Measurements from ENCODE around the gene PIP5K1C. TPM values are rescaled to one million over a fixed set of nuclear protein-coding genes. Genes with fewer than 3 reads are reported as not detected.
A peak's percentile ranks its signal among the peaks of the same experiment; 100 is the strongest.

Gene PIP5K1C, protein sequence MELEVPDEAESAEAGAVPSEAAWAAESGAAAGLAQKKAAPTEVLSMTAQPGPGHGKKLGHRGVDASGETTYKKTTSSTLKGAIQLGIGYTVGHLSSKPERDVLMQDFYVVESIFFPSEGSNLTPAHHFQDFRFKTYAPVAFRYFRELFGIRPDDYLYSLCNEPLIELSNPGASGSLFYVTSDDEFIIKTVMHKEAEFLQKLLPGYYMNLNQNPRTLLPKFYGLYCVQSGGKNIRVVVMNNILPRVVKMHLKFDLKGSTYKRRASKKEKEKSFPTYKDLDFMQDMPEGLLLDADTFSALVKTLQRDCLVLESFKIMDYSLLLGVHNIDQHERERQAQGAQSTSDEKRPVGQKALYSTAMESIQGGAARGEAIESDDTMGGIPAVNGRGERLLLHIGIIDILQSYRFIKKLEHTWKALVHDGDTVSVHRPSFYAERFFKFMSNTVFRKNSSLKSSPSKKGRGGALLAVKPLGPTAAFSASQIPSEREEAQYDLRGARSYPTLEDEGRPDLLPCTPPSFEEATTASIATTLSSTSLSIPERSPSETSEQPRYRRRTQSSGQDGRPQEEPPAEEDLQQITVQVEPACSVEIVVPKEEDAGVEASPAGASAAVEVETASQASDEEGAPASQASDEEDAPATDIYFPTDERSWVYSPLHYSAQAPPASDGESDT
- 10.8 TPM for polyA plus RNA-seq (2012; ENCODE audit: insufficient read depth, insufficient read length)

DNA sequence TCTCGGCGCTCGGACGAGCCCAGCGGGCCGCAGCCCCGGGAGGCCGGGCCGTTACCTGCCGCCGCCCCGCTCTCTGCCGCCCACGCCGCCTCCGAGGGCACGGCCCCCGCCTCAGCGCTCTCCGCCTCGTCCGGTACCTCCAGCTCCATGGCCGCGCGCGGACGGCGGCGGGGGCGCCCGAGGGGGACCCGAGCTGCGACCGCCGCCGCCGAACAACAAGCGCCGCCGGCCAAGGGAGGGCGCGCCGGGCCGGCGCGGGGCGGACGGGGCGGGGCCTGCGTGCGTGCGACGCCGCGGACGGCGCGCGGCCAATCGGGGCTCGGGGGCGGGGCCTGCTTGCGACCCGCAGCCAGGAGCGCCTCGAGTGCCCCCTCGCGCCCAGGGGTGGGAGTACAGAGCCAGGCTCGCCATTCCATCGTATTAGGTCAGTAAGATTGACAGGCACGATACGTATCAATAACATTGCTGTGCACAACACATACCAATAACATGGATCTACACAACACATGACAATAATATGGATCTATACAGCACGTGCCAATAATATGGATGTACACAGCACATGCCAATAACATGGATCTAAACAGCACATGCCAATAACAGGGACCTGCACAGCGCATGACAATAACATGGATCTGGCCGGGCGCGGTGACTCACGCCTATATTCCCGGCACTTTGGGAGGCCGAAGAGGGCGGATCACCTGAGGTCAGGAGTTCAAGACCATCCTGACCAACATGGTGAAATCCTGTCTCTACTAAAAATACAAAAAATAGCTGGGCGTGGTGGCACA, at the start of gene PIP5K1C:
Gene PIP5K1C, minus strand, starts transcription at position 227 of the 791 bp plus-strand sequence. Its CDS starts 78 bp downstream, at position 149.
- DNase-seq (ENCODE audit: low read depth, low spot score) = peak; percentile 63
- H3K4me3 ChIP-seq (ENCODE audit: low read length) = peak within 1 kb of the TSS; percentile 72

DNA sequence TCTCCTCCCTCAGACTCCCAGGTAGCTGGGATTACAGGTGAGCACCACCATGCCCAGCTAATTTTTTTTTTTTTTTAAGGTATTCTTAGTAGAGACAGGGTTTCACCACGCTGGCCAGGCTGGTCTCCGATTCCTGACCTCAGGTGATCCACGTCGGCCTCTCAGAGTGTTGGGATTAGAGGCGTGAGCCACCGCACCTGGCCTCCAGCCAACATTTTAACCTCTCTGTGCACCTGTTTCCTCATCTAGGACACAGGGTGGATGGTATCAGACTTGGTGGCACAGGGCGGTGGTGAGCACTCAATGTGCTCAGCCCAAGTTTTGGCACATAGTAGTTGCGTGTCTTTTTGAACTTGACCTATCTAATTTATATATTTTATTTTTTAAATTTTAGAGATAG, 48.7 kb upstream of the PIP5K1C start:
- DNase-seq (ENCODE audit: low read depth, low spot score) = no peak
- H3K4me3 ChIP-seq (ENCODE audit: low read length) = no peak overlapping the region

DNA sequence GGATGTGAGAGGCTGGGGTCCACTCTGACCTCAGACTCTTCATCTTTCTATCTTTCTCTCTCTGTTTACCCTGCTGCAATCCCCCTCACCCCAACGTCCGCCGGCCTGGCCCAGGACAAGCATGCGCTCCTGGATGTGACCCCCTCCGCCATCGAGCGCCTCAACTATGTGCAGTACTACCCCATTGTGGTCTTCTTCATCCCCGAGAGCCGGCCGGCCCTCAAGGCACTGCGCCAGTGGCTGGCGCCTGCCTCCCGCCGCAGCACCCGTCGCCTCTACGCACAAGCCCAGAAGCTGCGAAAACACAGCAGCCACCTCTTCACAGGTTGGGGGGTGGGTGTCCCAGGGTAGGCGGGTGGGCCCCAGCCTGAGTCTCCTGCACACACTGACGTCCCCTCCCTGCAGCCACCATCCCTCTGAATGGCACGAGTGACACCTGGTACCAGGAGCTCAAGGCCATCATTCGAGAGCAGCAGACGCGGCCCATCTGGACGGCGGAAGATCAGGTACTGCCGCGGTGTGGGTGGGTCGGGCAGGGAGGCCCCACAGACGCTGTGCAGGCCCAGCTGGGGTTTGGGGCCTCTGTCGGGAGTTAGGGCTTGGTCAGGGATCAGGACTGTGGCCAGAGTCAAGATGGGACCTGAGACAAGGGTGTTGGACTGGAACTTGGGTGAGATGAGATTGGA, 46.2 kb upstream of the PIP5K1C start:
- no peak overlapping the region for H3K4me3 ChIP-seq (ENCODE audit: low read length)
- DNase-seq (ENCODE audit: low read depth, low spot score) = no peak

DNA sequence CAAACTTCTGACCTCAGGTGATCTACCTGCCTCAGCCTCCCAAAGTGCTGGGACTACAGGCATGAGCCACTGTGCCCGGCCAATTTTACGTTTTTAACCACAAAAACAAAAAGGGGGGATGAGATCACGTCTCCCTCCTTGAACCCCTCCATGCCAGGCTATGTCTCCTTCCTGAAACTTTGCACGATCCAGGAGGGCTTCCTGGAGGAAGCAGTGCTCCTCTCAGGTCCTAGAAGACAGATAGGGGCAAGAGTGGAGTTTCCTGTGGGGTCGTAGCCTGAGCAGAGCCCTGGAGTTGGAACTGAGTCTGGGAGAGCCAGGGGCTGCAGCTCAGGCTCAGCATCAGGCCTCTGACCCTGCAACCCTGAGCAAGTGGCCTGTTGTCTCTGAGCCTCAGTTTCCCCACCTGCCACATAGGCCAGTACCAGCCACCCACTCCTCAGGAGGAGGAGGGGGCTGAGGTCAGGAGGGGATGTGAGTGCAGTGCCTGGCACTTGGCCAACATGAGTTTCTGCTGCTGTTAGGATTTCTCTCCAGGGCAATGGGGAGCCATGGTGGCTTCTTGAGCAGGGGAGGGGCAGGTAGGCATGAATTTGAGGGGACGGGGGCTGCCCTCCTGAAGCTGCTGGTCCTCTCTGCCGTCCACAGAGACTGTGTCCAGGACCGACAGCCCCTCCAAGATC, 45.2 kb upstream of the PIP5K1C start:
- no peak for DNase-seq (ENCODE audit: low read depth, low spot score)
- H3K4me3 ChIP-seq (ENCODE audit: low read length) = no peak overlapping the region

DNA sequence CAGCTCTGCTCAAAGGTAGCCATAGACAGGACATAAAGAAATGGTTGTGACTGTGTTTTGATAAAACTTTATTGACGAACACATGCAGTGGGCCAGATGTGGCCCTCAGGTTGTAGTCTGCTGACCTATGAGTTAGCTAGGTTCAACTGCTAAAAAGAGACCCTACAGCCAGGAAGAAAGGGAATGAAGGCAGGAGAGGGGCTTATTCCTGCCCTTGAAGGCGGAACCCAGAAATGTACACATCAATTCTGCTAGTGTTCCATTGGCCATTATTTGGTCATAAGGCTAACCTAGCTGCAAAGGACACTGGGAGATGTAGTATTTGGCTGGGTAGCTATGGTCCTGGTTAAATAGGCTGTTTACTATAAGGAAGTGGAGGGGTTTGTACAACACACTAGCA, 43.2 kb upstream of the PIP5K1C start:
- no peak for DNase-seq (ENCODE audit: low read depth, low spot score)
- H3K4me3 ChIP-seq (ENCODE audit: low read length) = no peak overlapping the region

DNA sequence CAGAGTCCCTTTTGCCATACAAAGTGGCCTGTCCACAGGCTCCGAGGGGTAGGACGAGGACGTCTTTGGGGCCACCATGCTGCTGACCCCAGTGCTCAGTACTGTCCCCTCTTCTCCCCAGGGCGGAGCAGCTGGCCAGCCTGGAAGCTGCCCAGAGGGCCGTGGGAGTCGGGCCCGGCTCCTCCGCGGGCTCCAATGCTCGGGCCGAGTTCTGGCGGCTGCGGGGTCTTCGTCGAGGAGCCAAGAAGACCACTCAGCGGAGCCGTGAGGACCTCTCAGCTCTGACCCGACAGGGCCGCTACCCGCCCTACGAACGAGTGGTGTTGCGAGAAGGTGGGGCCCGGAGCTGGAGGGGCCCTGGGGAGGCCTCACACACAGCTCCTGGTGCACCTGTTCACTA, 40.2 kb upstream of the PIP5K1C start:
- DNase-seq (ENCODE audit: low read depth, low spot score) = no peak
- H3K4me3 ChIP-seq (ENCODE audit: low read length) = no peak overlapping the region

DNA sequence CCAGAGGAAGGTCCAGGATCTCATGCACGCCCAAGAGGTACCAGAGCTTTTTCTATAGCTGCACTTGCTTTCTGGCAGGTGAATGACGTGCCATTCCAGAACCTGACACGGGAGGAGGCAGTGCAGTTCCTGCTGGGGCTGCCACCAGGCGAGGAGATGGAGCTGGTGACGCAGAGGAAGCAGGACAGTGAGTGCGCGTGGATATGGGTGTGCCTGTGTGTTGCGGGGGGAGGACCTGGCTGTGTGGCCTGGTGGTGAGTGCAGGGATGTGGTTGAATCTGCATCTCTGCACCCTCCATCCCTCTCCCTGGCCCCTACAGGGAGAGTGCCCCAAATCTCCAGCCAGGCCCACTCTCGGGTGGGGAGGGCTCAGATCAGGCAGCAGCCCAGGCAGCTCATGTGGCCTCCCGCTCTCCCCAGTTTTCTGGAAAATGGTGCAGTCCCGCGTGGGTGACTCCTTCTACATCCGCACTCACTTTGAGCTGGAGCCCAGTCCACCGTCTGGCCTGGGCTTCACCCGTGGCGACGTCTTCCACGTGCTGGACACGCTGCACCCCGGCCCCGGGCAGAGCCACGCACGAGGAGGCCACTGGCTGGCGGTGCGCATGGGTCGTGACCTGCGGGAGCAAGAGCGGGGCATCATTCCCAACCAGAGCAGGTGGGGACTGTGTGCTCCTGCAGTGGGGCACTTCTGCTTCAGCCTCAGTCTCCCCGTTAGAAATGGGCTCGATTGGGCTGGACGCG, 38.4 kb upstream of the PIP5K1C start:
- DNase-seq (ENCODE audit: low read depth, low spot score) = no peak
- no peak overlapping the region for H3K4me3 ChIP-seq (ENCODE audit: low read length)

DNA sequence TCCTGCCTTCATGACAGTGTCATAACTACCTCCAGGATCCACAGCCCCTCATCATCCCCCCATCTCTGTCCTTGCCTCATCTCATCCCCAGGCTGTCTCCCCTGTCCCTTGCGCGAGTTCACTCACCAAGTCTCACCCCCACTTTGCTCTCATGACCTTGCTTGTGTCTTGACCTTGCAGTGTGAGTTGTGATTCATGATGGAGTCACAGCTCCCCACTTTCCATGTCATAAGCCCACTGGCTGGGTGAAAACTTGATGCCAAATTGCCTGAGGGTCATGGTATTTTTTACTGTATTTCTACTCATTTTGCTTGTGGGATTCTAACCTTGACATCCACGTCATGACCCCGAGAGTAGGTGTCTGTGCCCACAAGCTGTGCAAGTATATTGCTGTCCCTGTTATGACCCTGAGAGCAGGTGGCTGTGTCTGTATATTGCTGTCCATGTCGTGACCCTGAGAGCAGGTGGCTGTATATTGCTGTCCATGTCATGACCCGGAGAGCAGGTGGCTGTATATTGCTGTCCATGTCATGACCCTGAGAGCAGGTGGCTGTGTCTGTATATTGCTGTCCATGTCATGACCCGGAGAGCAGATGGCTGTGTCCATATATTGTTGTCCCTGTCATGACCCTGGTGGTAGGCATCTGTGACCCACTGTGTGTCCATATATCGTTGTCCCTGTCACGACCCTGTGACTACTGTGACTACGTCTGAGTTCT, 37.4 kb upstream of the PIP5K1C start:
- H3K4me3 ChIP-seq (ENCODE audit: low read length) = no peak overlapping the region
- no peak for DNase-seq (ENCODE audit: low read depth, low spot score)

DNA sequence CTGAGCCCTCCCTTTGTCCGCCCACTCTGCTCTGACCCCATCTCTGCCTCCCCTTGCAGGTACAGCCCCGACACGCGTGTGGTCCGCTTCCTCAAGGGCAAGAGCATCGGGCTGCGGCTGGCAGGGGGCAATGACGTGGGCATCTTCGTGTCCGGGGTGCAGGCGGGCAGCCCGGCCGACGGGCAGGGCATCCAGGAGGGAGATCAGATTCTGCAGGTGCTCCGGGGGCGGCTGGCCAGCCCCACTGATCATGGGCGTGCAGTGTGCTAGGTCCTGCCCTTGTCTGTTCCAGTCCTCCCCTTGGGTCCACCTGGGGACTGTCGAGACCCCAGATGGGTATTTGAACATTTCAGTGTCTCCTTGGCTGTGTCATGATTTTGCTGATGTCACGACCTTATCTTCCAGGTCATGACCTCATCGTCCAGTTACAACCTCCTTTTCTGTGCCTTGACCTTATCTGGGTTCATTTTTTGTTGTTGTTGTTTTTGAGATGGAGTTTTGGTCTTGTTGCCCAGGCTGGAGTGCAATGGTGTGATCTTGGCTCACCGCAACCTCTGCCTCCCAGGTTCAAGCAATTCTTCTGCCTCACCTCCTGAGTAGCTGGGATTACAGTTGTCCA, 35.9 kb upstream of the PIP5K1C start:
- DNase-seq (ENCODE audit: low read depth, low spot score) = no peak
- H3K4me3 ChIP-seq (ENCODE audit: low read length) = no peak overlapping the region

DNA sequence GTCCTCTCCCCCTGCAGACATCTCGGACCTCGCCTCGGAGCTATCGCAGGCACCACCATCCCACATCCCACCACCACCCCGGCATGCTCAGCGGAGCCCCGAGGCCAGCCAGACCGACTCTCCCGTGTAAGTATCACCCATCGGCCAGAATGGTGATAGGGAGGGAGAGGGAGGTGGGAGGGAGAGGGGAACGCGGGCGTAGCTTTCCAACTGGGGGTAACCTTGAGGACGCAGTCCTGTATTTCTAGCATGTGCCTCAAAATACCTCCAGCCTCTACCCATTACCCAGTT, 34.0 kb upstream of the PIP5K1C start:
- no peak overlapping the region for H3K4me3 ChIP-seq (ENCODE audit: low read length)
- DNase-seq (ENCODE audit: low read depth, low spot score) = no peak

DNA sequence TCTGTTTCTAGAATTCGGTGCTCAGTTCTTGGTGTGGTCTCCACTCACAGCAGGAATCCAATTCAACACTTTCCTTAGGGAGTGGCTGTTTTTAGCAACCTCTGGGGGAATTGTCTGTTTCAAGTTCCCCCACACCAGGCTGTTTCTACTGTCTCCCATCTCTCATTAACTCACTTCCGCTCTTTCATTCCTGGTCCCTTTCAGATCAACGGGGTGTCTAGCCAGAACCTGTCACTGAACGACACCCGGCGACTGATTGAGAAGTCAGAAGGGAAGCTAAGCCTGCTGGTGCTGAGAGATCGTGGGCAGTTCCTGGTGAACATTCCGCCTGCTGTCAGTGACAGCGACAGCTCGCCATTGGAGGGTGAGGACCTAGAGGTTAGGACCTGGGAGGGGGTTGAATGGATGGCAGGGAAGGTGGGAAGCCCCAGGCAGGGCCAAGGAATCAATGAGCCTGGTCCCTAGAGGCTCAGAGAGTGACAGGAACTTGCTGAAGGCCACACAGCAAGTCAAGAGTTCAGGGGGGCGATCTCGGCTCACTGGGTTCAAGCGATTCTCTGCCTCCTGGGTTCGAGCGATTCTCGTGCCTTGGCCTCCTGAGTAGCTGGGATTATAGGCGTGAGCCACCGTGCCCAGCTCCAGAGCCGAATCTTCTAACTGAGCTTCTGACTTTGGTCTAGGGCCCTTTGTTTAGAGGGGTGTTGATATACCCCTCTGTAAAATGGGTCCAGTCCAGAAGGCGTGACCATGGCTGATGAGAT, 33.5 kb upstream of the PIP5K1C start:
- no peak for DNase-seq (ENCODE audit: low read depth, low spot score)
- H3K4me3 ChIP-seq (ENCODE audit: low read length) = no peak overlapping the region

DNA sequence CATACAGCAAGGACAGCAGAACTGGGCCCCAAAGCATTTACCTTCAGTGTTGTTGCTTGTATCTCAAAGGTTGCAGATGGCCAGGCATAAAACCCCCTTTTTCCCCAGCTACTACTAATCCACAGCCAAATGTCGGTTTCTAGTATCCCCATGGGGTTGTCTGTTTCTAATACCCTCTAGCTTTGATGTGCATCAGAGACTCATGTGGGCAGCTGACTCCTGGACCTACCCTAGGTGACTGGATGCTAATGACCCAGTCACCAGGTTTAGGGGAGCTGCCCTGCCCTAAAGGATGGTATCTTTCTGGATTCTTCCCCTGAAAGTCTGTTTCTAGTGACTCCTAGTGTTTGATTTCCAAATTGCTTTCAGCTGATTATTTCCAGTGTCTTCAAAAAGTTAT, 31.8 kb upstream of the PIP5K1C start:
- DNase-seq (ENCODE audit: low read depth, low spot score) = no peak
- H3K4me3 ChIP-seq (ENCODE audit: low read length) = no peak overlapping the region

DNA sequence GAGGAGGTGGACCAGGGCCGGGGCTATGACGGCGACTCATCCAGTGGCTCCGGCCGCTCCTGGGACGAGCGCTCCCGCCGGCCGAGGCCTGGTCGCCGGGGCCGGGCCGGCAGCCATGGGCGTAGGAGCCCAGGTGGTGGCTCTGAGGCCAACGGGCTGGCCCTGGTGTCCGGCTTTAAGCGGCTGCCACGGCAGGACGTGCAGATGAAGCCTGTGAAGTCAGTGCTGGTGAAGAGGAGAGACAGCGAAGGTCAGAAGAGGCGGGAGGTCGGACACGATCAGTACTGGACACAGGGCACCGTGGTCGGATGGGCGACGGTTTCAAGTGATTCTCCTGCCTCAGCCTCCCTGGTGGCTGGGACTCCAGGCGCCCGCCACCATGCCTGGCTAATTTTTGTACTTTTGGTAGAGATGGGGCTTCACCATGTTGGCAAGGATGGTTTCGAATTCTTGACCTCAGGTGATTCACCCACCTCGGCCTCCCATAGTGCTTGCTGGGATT, 30.2 kb upstream of the PIP5K1C start:
- no peak overlapping the region for H3K4me3 ChIP-seq (ENCODE audit: low read length)
- no peak for DNase-seq (ENCODE audit: low read depth, low spot score)

DNA sequence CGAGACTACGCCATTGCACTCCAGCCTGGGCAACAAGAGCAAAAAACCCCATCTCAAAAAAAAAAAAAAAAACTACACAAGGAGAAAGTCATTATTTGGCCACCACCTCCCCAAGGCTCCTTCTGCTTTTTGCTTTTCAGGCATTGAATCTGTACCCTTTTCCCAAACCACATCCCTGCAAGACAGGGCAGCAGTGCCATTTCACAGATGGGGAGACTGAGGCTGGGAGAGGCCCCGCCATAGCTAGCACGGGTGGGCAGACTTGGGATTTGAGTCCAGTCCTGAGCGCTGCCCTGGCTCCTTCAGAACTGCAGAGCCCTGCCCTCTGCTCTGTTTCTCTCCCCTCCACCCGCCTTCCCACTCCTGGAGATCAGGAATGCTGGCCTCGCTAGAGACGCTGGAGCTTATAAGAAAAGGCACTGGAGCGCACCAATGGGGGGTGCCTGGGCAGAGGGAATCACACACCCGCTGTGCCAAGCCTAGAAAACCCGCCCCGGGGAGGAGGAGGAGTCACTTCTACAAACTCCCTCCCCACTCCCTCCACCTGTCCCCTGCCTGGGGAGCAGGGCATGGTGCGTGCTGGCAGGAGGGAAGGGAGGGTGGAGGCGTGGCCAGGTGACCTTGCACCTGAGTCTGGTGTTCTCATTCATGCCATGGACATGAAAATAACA, 25.5 kb upstream of the PIP5K1C start:
- H3K4me3 ChIP-seq (ENCODE audit: low read length) = no peak overlapping the region
- no peak for DNase-seq (ENCODE audit: low read depth, low spot score)

DNA sequence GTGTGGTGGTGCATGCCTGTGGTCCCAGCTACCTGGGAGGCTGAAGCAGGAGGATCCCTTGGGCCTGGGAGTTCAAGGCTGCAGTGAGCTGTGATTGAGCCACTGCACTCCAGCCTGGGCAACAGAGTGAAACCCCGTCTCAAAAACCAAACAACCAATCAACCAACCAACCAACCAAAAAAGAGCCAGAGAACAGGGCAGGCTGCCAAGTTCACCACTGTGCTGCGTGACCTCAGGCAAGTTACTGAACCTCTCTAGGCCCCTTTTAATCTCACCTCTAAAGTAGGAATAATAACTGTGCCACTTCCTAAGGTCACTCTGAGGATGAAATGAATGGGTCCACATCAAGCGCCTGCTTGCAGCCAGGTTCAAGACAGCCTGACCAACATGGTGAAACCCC, 24.9 kb upstream of the PIP5K1C start:
- no peak for DNase-seq (ENCODE audit: low read depth, low spot score)
- no peak overlapping the region for H3K4me3 ChIP-seq (ENCODE audit: low read length)

DNA sequence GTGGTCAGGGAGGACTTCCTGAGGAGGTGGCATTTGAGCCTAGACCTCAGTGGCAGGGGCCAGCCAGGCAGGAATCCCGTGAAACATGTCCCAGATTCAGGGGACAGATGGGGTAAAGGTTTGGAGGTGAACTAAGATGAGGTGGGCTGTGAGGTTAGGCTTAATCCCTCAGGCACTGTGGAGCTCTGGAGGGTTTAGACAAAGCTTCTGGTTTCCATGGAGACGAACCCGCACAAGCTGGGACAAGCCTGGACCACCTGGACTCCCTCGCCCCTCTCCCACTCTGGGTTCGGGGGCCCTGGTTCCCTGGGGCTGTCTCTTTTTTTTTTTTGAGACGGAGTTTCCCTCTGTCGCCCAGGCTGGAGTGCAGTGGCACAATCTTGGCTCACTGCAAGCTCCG, 23.6 kb upstream of the PIP5K1C start:
- H3K4me3 ChIP-seq (ENCODE audit: low read length) = no peak overlapping the region
- DNase-seq (ENCODE audit: low read depth, low spot score) = no peak

Measured in Jurkat, Clone E6-1 (cell line).